Brain microvascular endothelial cell (primary cell): ENCODE data around the gene TSC22D2.

ENCODE experiments used
- DNase-seq: peaks from one replicate; pipeline ENCODE4 v3.0.0-alpha.2; 2020
- H3K27ac ChIP-seq: fragments of 250-450 bp; sonication (Bioruptor Pico); 2 replicates; pipeline ENCODE4 v1.5.1; 2020; ENCODE audit warnings: mild to moderate bottlenecking, moderate library complexity
- H3K27me3 ChIP-seq: fragments of 250-450 bp; sonication (Bioruptor Pico); replicated peaks from 2 replicates; pipeline ENCODE4 v1.5.1; 2020; ENCODE audit warnings: mild to moderate bottlenecking
- H3K36me3 ChIP-seq: fragments of 250-450 bp; sonication (Bioruptor Pico); replicated peaks from 2 replicates; pipeline ENCODE4 v1.5.1; 2020; ENCODE audit warnings: mild to moderate bottlenecking
- H3K4me3 ChIP-seq: 2 replicates; pipeline ENCODE4 v1.5.1; 2011; ENCODE audit warnings: low read depth, mild to moderate bottlenecking, control low read depth, low read length, moderate library complexity
- CTCF ChIP-seq: IDR thresholded peaks from 2 replicates; pipeline ENCODE4 v1.5.1; 2011; ENCODE audit warnings: low read depth, mild to moderate bottlenecking, moderate library complexity, low read length, control low read depth, inconsistent platforms; ENCODE audit errors: missing control alignments
- in situ Hi-C: cut with HindIII; loops from 2 replicates; pipeline ENCODE4 v1.10.0; 2017; ENCODE audit warnings: low sequenced_read_pairs, low pct_ligation_motif_present

Gene TSC22D2

GRCh38 chr3:150449169-150449721 is 41.1 kb downstream of the TSC22D2 start:
- H3K27ac ChIP-seq, result peak overlapping the region; percentile 23
- in situ Hi-C loops, result no loop called here

GRCh38 chr3:150450916-150451315 is 42.8 kb downstream of the TSC22D2 start:
- Histone ChIP-seq H3K4me3 (no peak overlapping the region), H3K27ac (no peak overlapping the region), H3K27me3 (no peaks in the 10 kb centered on the region), H3K36me3 (no peaks in the 10 kb centered on the region)
- in situ Hi-C loops, result no loop called here
- TF ChIP-seq CTCF, result no peak
- no peak for DNase-seq

More at GRCh38 chr3:150449169-150449721, 41.1 kb downstream of the TSC22D2 start:
- no peak overlapping the region for H3K4me3 ChIP-seq
- H3K27me3 ChIP-seq, result no peaks in the 10 kb centered on the region
- no peak for TF ChIP-seq CTCF
- no peaks in the 10 kb centered on the region for H3K36me3 ChIP-seq
- DNase-seq, result no peak

DNA sequence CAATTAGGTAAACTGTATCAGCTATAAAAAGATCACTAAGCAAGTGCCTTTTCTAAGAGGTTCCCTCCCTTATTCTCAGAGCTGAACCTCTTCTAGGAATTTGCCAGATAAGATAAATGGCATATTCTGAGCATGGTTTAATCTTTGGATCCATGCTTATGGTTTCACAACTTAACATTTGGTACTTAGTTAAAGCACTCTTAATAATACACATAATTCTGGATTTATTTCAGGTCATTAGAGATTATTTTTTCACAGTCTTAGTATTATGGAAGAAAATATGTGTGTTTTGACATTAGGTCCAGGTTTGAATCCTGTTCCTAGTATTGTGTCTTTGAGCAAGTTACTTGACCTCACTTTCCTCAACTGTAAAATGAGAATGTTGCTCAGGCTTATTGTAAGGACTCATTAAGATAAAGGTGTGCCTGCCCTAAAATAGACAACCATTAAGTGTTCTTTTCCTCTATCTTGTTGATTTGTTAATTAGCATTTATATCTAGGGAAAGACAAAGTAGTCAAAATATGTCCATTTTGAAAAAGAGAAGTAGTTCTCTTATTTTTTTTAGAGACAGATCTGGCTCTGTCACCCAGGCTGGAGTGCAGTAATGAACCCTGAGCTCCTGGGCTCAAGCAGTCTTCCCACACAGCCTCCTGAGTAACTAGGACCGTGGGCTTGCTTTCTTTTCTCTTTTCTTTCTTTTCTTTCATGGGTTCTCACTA is 43.4 kb downstream of the TSC22D2 start:
- DNase-seq, result no peak
- TF ChIP-seq CTCF, result no peak
- Histone ChIP-seq H3K4me3 (no peak overlapping the region), H3K27me3 (no peaks in the 10 kb centered on the region), H3K36me3 (no peaks in the 10 kb centered on the region), H3K27ac (no peak overlapping the region)
- in situ Hi-C loops, result no loop called here

- no peak for DNase-seq
These were observed 45.3 kb downstream of the TSC22D2 start for GRCh38 chr3:150453353-150453752.

GRCh38 chr3:150454085-150454484 is 46.0 kb downstream of the TSC22D2 start:
- Histone ChIP-seq H3K4me3 (no peak overlapping the region), H3K27ac (no peak overlapping the region), H3K27me3 (no peaks in the 10 kb centered on the region), H3K36me3 (peaks cover 16% of the 10 kb centered on the region)
- DNase-seq, result no peak
- in situ Hi-C loops, result no loop called here
- no peak for TF ChIP-seq CTCF

More at GRCh38 chr3:150453353-150453752, 45.3 kb downstream of the TSC22D2 start:
- H3K27ac ChIP-seq, result no peak overlapping the region
- TF ChIP-seq CTCF, result no peak
- no peak overlapping the region for H3K4me3 ChIP-seq
- in situ Hi-C loops, result no loop called here
- H3K36me3 ChIP-seq, result peaks cover 11% of the 10 kb centered on the region
- no peaks in the 10 kb centered on the region for H3K27me3 ChIP-seq
